Nephron (organoid): ENCODE data around the gene FBH1.

Experiments
- H3K27ac Mint-ChIP-seq, 3 experiments: 2 replicates each; pipeline ENCODE4 v1.8.0; 2020; ENCODE audit warnings: mixed read lengths in 3 of 3, mild to moderate bottlenecking in 2 of 3, moderate library complexity in 1 of 3
- H3K27me3 Mint-ChIP-seq: 2 replicates; pipeline ENCODE4 v1.8.0; 2021; ENCODE audit warnings: low read depth, mild to moderate bottlenecking, moderate library complexity, mixed read lengths
- H3K36me3 Mint-ChIP-seq: 2 replicates; pipeline ENCODE4 v1.8.0; 2020; ENCODE audit warnings: low read depth, mixed read lengths
- H3K4me1 Mint-ChIP-seq: 2 replicates; pipeline ENCODE4 v1.8.0; 2020; ENCODE audit warnings: mixed read lengths
- H3K4me3 Mint-ChIP-seq, 3 experiments: 2 replicates each; pipeline ENCODE4 v1.8.0; 2020; ENCODE audit warnings: mild to moderate bottlenecking in 3 of 3, mixed read lengths in 3 of 3, moderate library complexity in 2 of 3
- H3K9me3 Mint-ChIP-seq: 2 replicates; pipeline ENCODE4 v1.8.0; 2020; ENCODE audit warnings: mixed read lengths
- TF ChIP-seq, protein P1 (sequence below), 3 experiments: fragments of 200-600 bp; sonication (generic); IDR thresholded peaks; one replicate each; pipeline ENCODE4 v1.5.0; 2021; ENCODE audit warnings: antibody characterized with exemption in 3 of 3; ENCODE audit not compliant: unreplicated experiment in 3 of 3

Gene FBH1

GRCh38 chr10:5919568-5919967, 29.5 kb downstream of the FBH1 start:
- H3K9me3 Mint-ChIP-seq, result no peaks in the 10 kb centered on the region
- no peak overlapping the region for H3K27ac Mint-ChIP-seq
- peaks cover 82% of the 10 kb centered on the region for H3K36me3 Mint-ChIP-seq
- H3K4me1 Mint-ChIP-seq, result no peaks in the 10 kb centered on the region
- no peak overlapping the region for H3K4me3 Mint-ChIP-seq
- no peaks in the 10 kb centered on the region for H3K27me3 Mint-ChIP-seq
- TF ChIP-seq, protein P1, sequence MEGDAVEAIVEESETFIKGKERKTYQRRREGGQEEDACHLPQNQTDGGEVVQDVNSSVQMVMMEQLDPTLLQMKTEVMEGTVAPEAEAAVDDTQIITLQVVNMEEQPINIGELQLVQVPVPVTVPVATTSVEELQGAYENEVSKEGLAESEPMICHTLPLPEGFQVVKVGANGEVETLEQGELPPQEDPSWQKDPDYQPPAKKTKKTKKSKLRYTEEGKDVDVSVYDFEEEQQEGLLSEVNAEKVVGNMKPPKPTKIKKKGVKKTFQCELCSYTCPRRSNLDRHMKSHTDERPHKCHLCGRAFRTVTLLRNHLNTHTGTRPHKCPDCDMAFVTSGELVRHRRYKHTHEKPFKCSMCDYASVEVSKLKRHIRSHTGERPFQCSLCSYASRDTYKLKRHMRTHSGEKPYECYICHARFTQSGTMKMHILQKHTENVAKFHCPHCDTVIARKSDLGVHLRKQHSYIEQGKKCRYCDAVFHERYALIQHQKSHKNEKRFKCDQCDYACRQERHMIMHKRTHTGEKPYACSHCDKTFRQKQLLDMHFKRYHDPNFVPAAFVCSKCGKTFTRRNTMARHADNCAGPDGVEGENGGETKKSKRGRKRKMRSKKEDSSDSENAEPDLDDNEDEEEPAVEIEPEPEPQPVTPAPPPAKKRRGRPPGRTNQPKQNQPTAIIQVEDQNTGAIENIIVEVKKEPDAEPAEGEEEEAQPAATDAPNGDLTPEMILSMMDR (IDR thresholded peaks at IDR 0.05; ENCODE audit: unreplicated experiment in 3 of 3), result no peak

DNA sequence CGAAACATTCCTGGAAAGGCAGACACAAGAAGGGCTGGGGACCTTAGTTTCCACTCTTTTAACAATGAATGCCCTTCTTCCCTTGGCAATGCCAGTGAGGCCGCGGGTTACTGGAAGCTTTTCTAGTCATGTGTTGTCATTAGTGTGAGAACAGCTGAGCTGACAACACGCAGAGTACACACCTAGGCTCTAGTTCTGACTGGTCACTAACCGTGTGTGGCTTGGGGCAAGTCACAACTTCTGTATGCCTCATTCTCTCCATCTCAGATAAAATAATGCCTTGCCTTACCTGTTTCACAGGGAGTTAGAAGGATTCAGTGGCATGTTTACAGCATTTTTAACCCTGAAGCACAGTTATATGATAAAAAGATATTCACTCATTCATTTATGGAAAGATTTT, 31.7 kb downstream of the FBH1 start:
- no peaks in the 10 kb centered on the region for H3K9me3 Mint-ChIP-seq
- TF ChIP-seq, protein P1 (IDR thresholded peaks at IDR 0.05; ENCODE audit: unreplicated experiment in 3 of 3), result no peak
- H3K27ac Mint-ChIP-seq, result no peak overlapping the region
- H3K36me3 Mint-ChIP-seq, result peaks cover 77% of the 10 kb centered on the region
- H3K4me1 Mint-ChIP-seq, result no peaks in the 10 kb centered on the region
- H3K4me3 Mint-ChIP-seq, result no peak overlapping the region
- no peaks in the 10 kb centered on the region for H3K27me3 Mint-ChIP-seq

DNA sequence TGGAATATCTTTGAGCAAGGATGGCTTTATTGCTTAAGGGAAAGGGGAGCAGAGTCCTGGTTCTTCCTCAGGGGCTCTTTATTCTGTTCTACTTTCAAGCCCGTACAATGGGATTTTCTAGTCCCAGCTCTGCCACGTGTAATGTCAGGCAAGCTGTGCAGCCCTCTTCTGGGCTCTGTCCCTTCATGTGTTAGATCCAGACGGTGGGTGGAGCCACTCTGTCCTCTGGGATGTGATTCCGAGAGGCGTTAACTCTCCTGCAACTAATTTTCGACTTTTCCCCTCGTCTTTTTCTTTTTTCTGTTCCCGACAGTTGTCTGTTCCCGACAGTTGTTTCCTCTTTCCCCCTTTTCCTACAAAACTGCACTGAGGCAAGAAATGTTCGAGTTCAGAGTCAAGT, 34.8 kb downstream of the FBH1 start:
- Mint-ChIP-seq H3K36me3 (peaks cover 78% of the 10 kb centered on the region), H3K4me3 (no peak overlapping the region), H3K27me3 (no peaks in the 10 kb centered on the region), H3K9me3 (no peaks in the 10 kb centered on the region), H3K27ac (no peak overlapping the region), H3K4me1 (no peaks in the 10 kb centered on the region)
- TF ChIP-seq, protein P1 (IDR thresholded peaks at IDR 0.05; ENCODE audit: unreplicated experiment in 3 of 3), result no peak

GRCh38 chr10:5927306-5927705, 37.3 kb downstream of the FBH1 start:
- Mint-ChIP-seq H3K27me3 (no peaks in the 10 kb centered on the region), H3K4me1 (no peaks in the 10 kb centered on the region), H3K4me3 (no peak overlapping the region), H3K36me3 (peaks cover 80% of the 10 kb centered on the region), H3K9me3 (no peaks in the 10 kb centered on the region), H3K27ac (no peak overlapping the region)
- TF ChIP-seq, protein P1 (IDR thresholded peaks at IDR 0.05; ENCODE audit: unreplicated experiment in 3 of 3), result no peak

GRCh38 chr10:5929442-5929841, 39.4 kb downstream of the FBH1 start:
- Mint-ChIP-seq H3K27me3 (no peaks in the 10 kb centered on the region), H3K4me1 (no peaks in the 10 kb centered on the region), H3K27ac (no peak overlapping the region), H3K36me3 (peaks cover 77% of the 10 kb centered on the region), H3K9me3 (no peaks in the 10 kb centered on the region), H3K4me3 (no peak overlapping the region)
- TF ChIP-seq, protein P1 (IDR thresholded peaks at IDR 0.05; ENCODE audit: unreplicated experiment in 3 of 3), result no peak

DNA sequence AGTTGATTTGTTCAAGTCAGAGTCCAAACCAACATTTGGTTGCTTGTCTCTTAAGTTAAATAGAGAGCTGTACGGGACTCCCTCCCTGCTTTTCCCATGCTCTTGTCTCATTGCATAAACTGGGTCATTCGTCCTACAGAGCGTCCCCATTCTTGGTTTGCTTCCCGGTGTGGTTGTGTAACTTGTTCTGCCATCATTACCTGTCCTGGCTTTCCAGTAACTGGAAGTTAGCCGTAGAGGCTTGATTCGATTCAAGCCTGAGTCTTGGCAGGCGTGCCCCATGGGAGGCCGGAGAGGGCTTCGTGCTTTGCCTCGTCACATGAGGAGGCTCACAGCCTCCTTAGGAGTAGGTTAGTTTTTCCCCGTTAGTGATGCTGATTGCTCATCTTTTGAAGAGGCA, 40.2 kb downstream of the FBH1 start:
- TF ChIP-seq, protein P1 (IDR thresholded peaks at IDR 0.05; ENCODE audit: unreplicated experiment in 3 of 3), result no peak
- H3K27me3 Mint-ChIP-seq, result no peaks in the 10 kb centered on the region
- H3K4me1 Mint-ChIP-seq, result no peaks in the 10 kb centered on the region
- peaks cover 75% of the 10 kb centered on the region for H3K36me3 Mint-ChIP-seq
- no peak overlapping the region for H3K27ac Mint-ChIP-seq
- H3K9me3 Mint-ChIP-seq, result no peaks in the 10 kb centered on the region
- H3K4me3 Mint-ChIP-seq, result no peak overlapping the region
